OCI-LY1 (cell line): ENCODE data around the gene CALML5.

Source experiments
- H2AFZ ChIP-seq: fragments of 200-600 bp; sonication (generic), shearing (Covaris generic); 2 replicates; pipeline ENCODE4 v1.6.0; 2014; ENCODE audit warnings: antibody characterized with exemption, mild to moderate bottlenecking, low read length
- H3F3A ChIP-seq: fragments of 200-600 bp; sonication (generic), shearing (Covaris generic); 2 replicates; pipeline ENCODE4 v1.6.0; 2014; ENCODE audit warnings: mild to moderate bottlenecking, antibody characterized with exemption, low read length, moderate library complexity; ENCODE audit not compliant: insufficient read depth
- H3K27ac ChIP-seq: fragments of 200-600 bp; sonication (generic); 2 replicates; pipeline ENCODE4 v1.5.1; 2014; ENCODE audit warnings: low read length, mixed run types, mild to moderate bottlenecking, low read depth; ENCODE audit not compliant: poor library complexity, severe bottlenecking
- H3K27me3 ChIP-seq: fragments of 200-600 bp; sonication (generic); 2 replicates; pipeline ENCODE4 v1.6.0; 2014; ENCODE audit warnings: antibody characterized with exemption, mild to moderate bottlenecking, low read length, moderate library complexity; ENCODE audit not compliant: insufficient read depth
- H3K36me3 ChIP-seq: fragments of 200-600 bp; sonication (generic); 2 replicates; pipeline ENCODE4 v1.6.1; 2014; ENCODE audit warnings: mild to moderate bottlenecking, antibody characterized with exemption, low read length, moderate library complexity, mixed read lengths; ENCODE audit not compliant: insufficient read depth
- H3K4me1 ChIP-seq: fragments of 200-600 bp; sonication (generic); 2 replicates; pipeline ENCODE4 v1.5.1; 2014; ENCODE audit warnings: mild to moderate bottlenecking, low read length, moderate library complexity; ENCODE audit not compliant: insufficient read depth, severe bottlenecking
- H3K4me2 ChIP-seq: fragments of 200-600 bp; sonication (generic), shearing (Covaris generic); 2 replicates; pipeline ENCODE4 v1.6.1; 2014; ENCODE audit warnings: low read length
- H3K4me3 ChIP-seq: fragments of 200-600 bp; sonication (generic); 2 replicates; pipeline ENCODE4 v1.5.1; 2014; ENCODE audit warnings: low read length, low read depth, mild to moderate bottlenecking, mixed read lengths; ENCODE audit not compliant: poor library complexity, severe bottlenecking
- H3K79me2 ChIP-seq: fragments of 200-600 bp; shearing (Covaris generic); 2 replicates; pipeline ENCODE4 v1.6.1; 2016; ENCODE audit warnings: mixed run types, low read length, mixed read lengths; ENCODE audit not compliant: insufficient read depth
- H3K9ac ChIP-seq: fragments of 200-600 bp; sonication (generic), shearing (Covaris generic); 2 replicates; pipeline ENCODE4 v1.6.1; 2014; ENCODE audit warnings: mild to moderate bottlenecking, low read length, mixed read lengths
- H3K9me2 ChIP-seq: fragments of 200-600 bp; sonication (generic), shearing (Covaris generic); 2 replicates; pipeline ENCODE4 v1.6.1; 2014; ENCODE audit warnings: low read depth, mild to moderate bottlenecking, low read length, mixed read lengths
- H3K9me3 ChIP-seq: fragments of 200-600 bp; shearing (Covaris generic); 2 replicates; pipeline ENCODE4 v1.6.1; 2014; ENCODE audit warnings: low read length, mixed read lengths
- H4K20me1 ChIP-seq: fragments of 200-600 bp; sonication (generic), shearing (Covaris generic); 2 replicates; pipeline ENCODE4 v1.6.0; 2016; ENCODE audit warnings: mild to moderate bottlenecking, low read length; ENCODE audit not compliant: insufficient read depth
- EZH2 ChIP-seq: fragments of 200-600 bp; sonication (generic), shearing (Covaris generic); IDR thresholded peaks from 2 replicates; pipeline ENCODE4 v1.8.0; 2017; ENCODE audit warnings: borderline replicate concordance, mixed run types, mild to moderate bottlenecking, antibody characterized with exemption, low read length, moderate library complexity, mixed read lengths
- TF ChIP-seq, protein P1 (sequence below): fragments of 200-600 bp; sonication (generic), shearing (Covaris generic); IDR thresholded peaks from 2 replicates; pipeline ENCODE4 v1.5.1; 2017; ENCODE audit warnings: mild to moderate bottlenecking, antibody characterized with exemption, low read length, moderate library complexity, mixed read lengths

CALML5 gene

DNA sequence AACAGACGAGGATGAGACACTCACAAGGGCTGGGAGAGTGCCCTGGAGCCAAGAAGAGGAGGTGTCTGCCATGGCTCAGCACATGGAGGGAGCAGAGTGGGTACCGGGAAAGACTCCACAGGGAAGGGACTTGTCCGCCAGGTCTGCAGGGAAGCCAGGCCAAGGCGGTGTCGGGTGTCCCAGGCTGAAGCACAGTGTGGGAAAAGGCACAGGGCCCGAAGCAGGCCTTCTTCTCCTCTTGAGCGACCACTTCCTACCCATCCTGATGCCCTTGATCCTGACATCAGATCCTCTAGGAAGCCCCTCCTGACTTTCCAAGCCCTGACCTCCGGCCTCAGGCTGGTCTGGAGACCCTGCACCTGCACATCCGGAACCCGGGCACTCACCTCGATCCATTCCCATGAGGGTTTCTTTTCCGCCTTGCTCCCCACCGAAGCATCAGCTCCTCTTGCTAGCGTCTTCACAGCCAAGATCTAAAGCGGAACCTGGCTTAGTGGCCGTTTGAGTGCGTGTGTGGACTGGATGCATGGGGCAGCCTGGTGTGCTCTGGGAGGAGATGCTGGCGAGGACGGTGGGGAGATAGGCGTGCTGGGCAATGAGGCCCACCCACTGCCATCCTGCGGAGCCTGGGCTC is 33.8 kb upstream of the CALML5 start:
- H3K4me2 ChIP-seq = no peak overlapping the region
- TF ChIP-seq, protein P1, sequence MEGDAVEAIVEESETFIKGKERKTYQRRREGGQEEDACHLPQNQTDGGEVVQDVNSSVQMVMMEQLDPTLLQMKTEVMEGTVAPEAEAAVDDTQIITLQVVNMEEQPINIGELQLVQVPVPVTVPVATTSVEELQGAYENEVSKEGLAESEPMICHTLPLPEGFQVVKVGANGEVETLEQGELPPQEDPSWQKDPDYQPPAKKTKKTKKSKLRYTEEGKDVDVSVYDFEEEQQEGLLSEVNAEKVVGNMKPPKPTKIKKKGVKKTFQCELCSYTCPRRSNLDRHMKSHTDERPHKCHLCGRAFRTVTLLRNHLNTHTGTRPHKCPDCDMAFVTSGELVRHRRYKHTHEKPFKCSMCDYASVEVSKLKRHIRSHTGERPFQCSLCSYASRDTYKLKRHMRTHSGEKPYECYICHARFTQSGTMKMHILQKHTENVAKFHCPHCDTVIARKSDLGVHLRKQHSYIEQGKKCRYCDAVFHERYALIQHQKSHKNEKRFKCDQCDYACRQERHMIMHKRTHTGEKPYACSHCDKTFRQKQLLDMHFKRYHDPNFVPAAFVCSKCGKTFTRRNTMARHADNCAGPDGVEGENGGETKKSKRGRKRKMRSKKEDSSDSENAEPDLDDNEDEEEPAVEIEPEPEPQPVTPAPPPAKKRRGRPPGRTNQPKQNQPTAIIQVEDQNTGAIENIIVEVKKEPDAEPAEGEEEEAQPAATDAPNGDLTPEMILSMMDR = no peak
- no peak for TF ChIP-seq EZH2
- H2AFZ ChIP-seq = no peak overlapping the region
- H3K9me3 ChIP-seq = no peaks in the 10 kb centered on the region
- H3K4me1 ChIP-seq = no peaks in the 10 kb centered on the region
- peaks cover 4% of the 10 kb centered on the region; the same call in 1 of the 2 replicates for H3K27me3 ChIP-seq
- H3K27ac ChIP-seq = no peak overlapping the region
- no peaks in the 10 kb centered on the region for H3K79me2 ChIP-seq
- H3K36me3 ChIP-seq = no peaks in the 10 kb centered on the region
- H4K20me1 ChIP-seq = no peaks in the 10 kb centered on the region
- no peaks in the 10 kb centered on the region for H3F3A ChIP-seq
- H3K9ac ChIP-seq = no peak overlapping the region
- H3K9me2 ChIP-seq = no peaks in the 10 kb centered on the region
- no peak overlapping the region for H3K4me3 ChIP-seq

DNA sequence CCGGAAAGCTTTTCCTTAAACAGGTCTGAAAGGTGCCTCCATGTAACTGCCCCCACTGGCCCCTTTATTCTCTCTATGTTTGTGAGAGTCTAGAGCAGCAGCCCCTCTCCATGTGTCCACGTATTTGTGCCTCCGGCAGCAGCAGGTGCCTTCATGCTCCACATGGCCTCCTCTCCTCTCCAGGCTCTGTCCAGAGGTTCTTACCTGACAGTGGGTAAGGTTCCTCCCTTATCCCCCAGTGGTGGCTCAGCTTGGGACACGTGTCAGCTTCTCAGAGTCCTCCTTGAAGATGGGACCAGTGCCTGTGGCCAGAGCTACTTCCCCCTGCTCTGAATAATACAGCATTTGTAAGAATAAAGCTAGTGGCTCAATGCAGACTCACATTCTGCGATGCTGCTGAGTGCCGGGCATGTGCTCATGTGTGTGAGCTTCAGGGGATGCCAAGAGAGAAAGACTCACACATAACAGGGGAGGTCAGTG is 33.3 kb upstream of the CALML5 start:
- Histone ChIP-seq H3K9ac (no peak overlapping the region), H3K4me1 (no peaks in the 10 kb centered on the region), H3K79me2 (no peaks in the 10 kb centered on the region), H2AFZ (no peak overlapping the region), H3K27me3 (peaks cover 4% of the 10 kb centered on the region; the same call in 1 of the 2 replicates), H3K9me3 (no peaks in the 10 kb centered on the region), H4K20me1 (no peaks in the 10 kb centered on the region), H3K27ac (no peak overlapping the region), H3K4me2 (no peak overlapping the region), H3K4me3 (no peak overlapping the region), H3F3A (no peaks in the 10 kb centered on the region), H3K9me2 (no peaks in the 10 kb centered on the region), H3K36me3 (no peaks in the 10 kb centered on the region)
- TF ChIP-seq, protein P1 = no peak
- no peak for TF ChIP-seq EZH2

DNA sequence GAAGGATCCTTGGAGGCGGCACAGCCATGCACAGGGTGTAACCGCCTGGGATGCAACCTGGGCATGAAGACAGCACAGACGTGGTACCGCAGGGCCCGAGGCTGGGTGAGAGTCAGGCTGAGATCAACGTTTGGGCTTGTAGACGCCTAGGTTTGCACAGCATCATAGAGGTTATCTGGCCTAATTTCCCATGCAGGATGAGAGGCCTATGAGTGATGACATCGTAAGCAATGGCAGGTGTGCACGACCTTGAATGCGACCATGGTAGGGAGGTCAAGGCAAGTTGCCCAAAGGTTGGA is 32.9 kb upstream of the CALML5 start:
- H3K36me3 ChIP-seq = no peaks in the 10 kb centered on the region
- no peaks in the 10 kb centered on the region for H4K20me1 ChIP-seq
- no peak overlapping the region for H3K9ac ChIP-seq
- H3K27ac ChIP-seq = no peak overlapping the region
- no peaks in the 10 kb centered on the region for H3K9me3 ChIP-seq
- H3K4me3 ChIP-seq = no peak overlapping the region
- TF ChIP-seq, protein P1 = no peak
- no peak for TF ChIP-seq EZH2
- H3K79me2 ChIP-seq = no peaks in the 10 kb centered on the region
- no peaks in the 10 kb centered on the region for H3F3A ChIP-seq
- no peaks in the 10 kb centered on the region for H3K4me1 ChIP-seq
- no peaks in the 10 kb centered on the region for H3K9me2 ChIP-seq
- no peak overlapping the region for H3K4me2 ChIP-seq
- H3K27me3 ChIP-seq = peaks cover 4% of the 10 kb centered on the region; the same call in 1 of the 2 replicates
- H2AFZ ChIP-seq = no peak overlapping the region
